Measurements from ENCODE around the gene SNORC.

GRCh38 chr2:232882085-232882484 lies 12.0 kb downstream of the SNORC start:
- TF ChIP-seq, protein P1, sequence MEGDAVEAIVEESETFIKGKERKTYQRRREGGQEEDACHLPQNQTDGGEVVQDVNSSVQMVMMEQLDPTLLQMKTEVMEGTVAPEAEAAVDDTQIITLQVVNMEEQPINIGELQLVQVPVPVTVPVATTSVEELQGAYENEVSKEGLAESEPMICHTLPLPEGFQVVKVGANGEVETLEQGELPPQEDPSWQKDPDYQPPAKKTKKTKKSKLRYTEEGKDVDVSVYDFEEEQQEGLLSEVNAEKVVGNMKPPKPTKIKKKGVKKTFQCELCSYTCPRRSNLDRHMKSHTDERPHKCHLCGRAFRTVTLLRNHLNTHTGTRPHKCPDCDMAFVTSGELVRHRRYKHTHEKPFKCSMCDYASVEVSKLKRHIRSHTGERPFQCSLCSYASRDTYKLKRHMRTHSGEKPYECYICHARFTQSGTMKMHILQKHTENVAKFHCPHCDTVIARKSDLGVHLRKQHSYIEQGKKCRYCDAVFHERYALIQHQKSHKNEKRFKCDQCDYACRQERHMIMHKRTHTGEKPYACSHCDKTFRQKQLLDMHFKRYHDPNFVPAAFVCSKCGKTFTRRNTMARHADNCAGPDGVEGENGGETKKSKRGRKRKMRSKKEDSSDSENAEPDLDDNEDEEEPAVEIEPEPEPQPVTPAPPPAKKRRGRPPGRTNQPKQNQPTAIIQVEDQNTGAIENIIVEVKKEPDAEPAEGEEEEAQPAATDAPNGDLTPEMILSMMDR (IDR thresholded peaks at IDR 0.05) = no peak
- no peak for TF ChIP-seq EZH2 (IDR thresholded peaks at IDR 0.05)
